Measurements from ENCODE around the gene ANKRD50.

DNA sequence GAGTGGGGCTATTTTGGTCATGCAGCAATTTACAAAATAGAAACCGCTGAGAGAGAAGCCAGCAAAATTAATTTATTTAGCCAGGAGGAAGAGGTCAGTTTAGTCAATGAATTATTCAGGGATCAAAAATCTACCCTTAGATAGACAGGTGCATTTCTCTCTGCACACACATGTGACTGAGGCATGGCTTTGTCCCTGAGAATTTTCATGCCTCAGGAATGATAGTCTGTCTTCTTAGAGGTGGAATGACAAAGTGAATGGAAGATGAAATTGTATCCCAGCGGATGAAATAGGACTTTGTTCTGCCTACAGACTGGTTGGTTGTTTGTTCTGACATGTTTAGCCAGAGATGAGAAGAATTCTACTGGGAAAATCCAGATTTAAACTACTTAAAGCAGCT is 46.0 kb downstream of the ANKRD50 start:
- TF ChIP-seq TAF1 (IDR thresholded peaks at IDR 0.05; ENCODE audit: low read depth) (no peak), EZH2 (IDR thresholded peaks at IDR 0.05; ENCODE audit: borderline replicate concordance, insufficient read depth, low read length, poor library complexity, severe bottlenecking) (no peak), CTCF (IDR thresholded peaks at IDR 0.05; ENCODE audit: poor library complexity, severe bottlenecking) (no peak), REST (IDR thresholded peaks at IDR 0.05; ENCODE audit: borderline replicate concordance) (no peak), RAD21 (conservative IDR thresholded peaks at IDR 0.05) (no peak), EP300 (conservative IDR thresholded peaks at IDR 0.05; ENCODE audit: poor library complexity, severe bottlenecking) (no peak), POLR2AphosphoS5 (IDR thresholded peaks at IDR 0.05) (no peak)
